ENCODE data around the gene SNCA. TPM values are rescaled to one million over a fixed set of nuclear protein-coding genes. Genes with fewer than 3 reads are reported as not detected.

SNCA gene
- total RNA-seq, 1 donor from 2014 or later, result 7.0 TPM

DNA sequence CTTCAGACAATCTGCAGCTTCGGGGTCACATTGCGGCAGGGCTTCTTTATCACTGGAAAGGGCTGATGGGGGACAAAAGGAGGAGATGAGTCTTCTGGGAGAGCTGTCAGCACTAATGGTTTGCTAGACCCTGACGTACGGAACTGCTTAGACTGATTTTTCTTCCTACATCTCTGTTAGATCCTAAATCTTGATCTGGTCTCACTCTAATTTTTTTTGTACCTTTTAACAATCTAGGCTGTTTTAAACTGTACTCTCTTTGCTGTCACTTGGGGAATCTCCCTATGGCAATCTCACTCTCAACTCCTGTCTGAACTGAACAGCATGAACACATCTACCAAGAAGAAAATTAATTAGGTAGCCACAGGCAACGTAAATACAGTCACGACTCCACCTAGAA, 120.1 kb downstream of the SNCA start:
- Histone ChIP-seq H3K4me1 (no peaks in the 10 kb centered on the region), H3K4me3 (no peak overlapping the region), H3K27ac (replicated peaks) (no peak overlapping the region), H3K9me3 (replicated peaks) (no peaks in the 10 kb centered on the region), H3K36me3 (no peaks in the 10 kb centered on the region), H3K27me3 (ENCODE audit: low read depth) (no peaks in the 10 kb centered on the region)
- no peak for DNase-seq
- intact Hi-C loops (cut with micrococcal nuclease), result no loop called here
- TF ChIP-seq, protein P1, sequence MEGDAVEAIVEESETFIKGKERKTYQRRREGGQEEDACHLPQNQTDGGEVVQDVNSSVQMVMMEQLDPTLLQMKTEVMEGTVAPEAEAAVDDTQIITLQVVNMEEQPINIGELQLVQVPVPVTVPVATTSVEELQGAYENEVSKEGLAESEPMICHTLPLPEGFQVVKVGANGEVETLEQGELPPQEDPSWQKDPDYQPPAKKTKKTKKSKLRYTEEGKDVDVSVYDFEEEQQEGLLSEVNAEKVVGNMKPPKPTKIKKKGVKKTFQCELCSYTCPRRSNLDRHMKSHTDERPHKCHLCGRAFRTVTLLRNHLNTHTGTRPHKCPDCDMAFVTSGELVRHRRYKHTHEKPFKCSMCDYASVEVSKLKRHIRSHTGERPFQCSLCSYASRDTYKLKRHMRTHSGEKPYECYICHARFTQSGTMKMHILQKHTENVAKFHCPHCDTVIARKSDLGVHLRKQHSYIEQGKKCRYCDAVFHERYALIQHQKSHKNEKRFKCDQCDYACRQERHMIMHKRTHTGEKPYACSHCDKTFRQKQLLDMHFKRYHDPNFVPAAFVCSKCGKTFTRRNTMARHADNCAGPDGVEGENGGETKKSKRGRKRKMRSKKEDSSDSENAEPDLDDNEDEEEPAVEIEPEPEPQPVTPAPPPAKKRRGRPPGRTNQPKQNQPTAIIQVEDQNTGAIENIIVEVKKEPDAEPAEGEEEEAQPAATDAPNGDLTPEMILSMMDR (IDR thresholded peaks at IDR 0.05; ENCODE audit: borderline replicate concordance), result no peak

DNA sequence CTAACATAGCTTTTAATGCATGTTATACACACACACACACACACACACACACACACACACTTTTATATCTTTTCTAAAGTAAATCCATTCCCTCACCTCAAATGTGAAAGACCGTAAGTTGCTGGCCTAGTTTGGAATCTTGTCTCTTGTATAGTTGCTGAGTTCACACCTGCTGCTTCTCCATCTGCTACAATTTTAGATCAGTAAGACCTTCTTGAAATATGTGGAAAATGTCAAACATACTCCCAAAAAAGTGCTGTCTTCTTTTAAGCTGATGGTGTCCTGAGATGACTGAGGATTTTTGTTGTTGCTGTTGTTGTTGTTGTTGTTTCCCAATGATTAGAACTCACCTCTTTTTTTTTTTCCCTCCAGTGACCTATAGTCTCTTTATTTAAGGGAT, 121.3 kb downstream of the SNCA start:
- intact Hi-C loops (cut with micrococcal nuclease), result no loop called here
- Histone ChIP-seq H3K27me3 (ENCODE audit: low read depth) (no peaks in the 10 kb centered on the region), H3K9me3 (replicated peaks) (no peaks in the 10 kb centered on the region), H3K36me3 (no peaks in the 10 kb centered on the region), H3K27ac (replicated peaks) (no peak overlapping the region), H3K4me1 (no peaks in the 10 kb centered on the region), H3K4me3 (no peak overlapping the region)
- TF ChIP-seq, protein P1 (IDR thresholded peaks at IDR 0.05; ENCODE audit: borderline replicate concordance), result no peak
- no peak for DNase-seq

DNA sequence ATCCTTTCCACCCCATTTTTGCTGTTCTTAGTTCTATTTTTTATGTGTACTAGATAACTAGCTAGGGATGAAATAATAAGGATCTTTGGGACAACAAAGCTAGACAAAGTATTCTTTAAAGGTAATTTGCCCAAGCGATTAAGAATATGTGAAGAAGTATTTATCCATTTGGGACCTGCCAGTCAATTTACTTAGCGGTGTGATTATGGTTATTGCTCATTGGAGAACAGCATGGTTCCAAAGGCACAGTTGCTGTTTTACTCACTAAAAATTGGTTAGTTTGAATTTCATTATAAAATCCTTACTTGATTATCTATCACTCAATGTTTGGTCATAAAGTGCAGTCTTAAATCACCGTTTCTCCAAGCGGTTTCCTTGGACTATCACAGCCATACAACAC, 124.1 kb downstream of the SNCA start:
- no peak overlapping the region for H3K27ac ChIP-seq (replicated peaks)
- DNase-seq, result no peak
- peaks cover 9% of the 10 kb centered on the region for H3K4me1 ChIP-seq
- H3K4me3 ChIP-seq, result no peak overlapping the region
- TF ChIP-seq, protein P1 (IDR thresholded peaks at IDR 0.05; ENCODE audit: borderline replicate concordance), result no peak
- no peaks in the 10 kb centered on the region for H3K9me3 ChIP-seq (replicated peaks)
- no peaks in the 10 kb centered on the region for H3K36me3 ChIP-seq
- no peaks in the 10 kb centered on the region for H3K27me3 ChIP-seq (ENCODE audit: low read depth)
- intact Hi-C loops (cut with micrococcal nuclease), result no loop called here

DNA sequence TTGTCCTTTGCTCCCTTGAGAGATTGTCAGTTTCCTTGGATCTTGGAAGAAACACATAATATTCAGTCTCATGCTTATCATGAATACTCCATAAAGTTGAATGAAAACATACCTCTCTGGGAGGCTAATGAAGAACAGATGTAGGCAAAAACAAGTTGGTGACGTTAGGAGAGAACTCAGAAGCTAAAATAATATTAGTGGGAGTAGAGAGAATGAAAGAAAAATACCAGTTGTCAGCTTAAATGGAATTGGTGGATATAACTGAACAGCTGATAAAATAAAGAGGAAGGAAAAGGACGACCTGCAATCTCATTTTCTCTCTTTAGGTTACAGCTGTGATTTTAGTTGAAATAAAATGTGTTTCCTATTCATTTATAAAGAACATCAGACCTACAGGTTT, 124.8 kb downstream of the SNCA start:
- no peaks in the 10 kb centered on the region for H3K36me3 ChIP-seq
- no peaks in the 10 kb centered on the region for H3K9me3 ChIP-seq (replicated peaks)
- DNase-seq, result no peak
- peaks cover 9% of the 10 kb centered on the region for H3K4me1 ChIP-seq
- H3K4me3 ChIP-seq, result no peak overlapping the region
- no peak overlapping the region for H3K27ac ChIP-seq (replicated peaks)
- intact Hi-C loops (cut with micrococcal nuclease), result no loop called here
- TF ChIP-seq, protein P1 (IDR thresholded peaks at IDR 0.05; ENCODE audit: borderline replicate concordance), result no peak
- H3K27me3 ChIP-seq (ENCODE audit: low read depth), result no peaks in the 10 kb centered on the region

DNA sequence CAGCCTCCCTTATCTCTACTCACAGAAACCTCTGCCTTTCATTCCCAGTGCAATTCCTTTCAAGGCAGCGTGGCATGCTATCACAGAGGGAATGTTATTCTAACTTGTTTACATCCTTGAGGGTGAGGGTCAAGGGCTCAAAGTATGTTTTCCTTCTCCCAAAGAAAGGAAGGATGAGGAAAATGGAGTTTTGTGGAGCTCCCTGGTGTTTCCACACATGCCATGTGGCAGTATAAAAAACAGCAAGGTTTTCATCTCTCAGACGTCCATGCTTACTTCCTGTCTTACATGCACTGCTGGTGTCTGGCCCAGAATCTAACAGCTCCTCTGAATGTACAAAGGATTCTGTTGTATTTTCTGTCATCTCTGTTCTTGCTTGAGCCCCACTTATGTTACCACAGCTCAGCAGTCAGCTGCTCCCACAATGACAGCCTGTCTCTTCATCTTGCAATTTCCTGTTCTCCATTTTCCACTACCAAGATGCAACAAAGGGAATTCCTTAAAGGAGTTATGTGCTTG, 128.0 kb downstream of the SNCA start:
- intact Hi-C loops (cut with micrococcal nuclease), result no loop called here
- H3K36me3 ChIP-seq, result no peaks in the 10 kb centered on the region
- H3K4me3 ChIP-seq, result no peak overlapping the region
- no peaks in the 10 kb centered on the region for H3K9me3 ChIP-seq (replicated peaks)
- H3K27ac ChIP-seq (replicated peaks), result no peak overlapping the region
- DNase-seq, result no peak
- peaks cover 9% of the 10 kb centered on the region for H3K4me1 ChIP-seq
- no peaks in the 10 kb centered on the region for H3K27me3 ChIP-seq (ENCODE audit: low read depth)
- TF ChIP-seq, protein P1 (IDR thresholded peaks at IDR 0.05; ENCODE audit: borderline replicate concordance), result no peak
